KOPT-K1 (cell line): ENCODE measurements around the gene KDM6A.
A peak's percentile ranks its signal among the peaks of the same experiment; 100 is the strongest.
"Not testable (repeated sequence)": the region's sequence is repeated elsewhere in the genome, so short reads cannot be mapped to it uniquely, and the experiment has no call there.

ENCODE experiments used
- H3K27ac ChIP-seq: fragments of 200-600 bp; sonication (generic); 2 replicates; pipeline ENCODE4 v1.5.1; 2016; ENCODE audit warnings: antibody characterized with exemption, mild to moderate bottlenecking, low read depth, low read length; ENCODE audit not compliant: poor library complexity, severe bottlenecking
- H3K36me3 ChIP-seq: fragments of 200-600 bp; sonication (generic); 2 replicates; pipeline ENCODE4 v1.5.1; 2017; ENCODE audit warnings: antibody characterized with exemption, mild to moderate bottlenecking, low read length, moderate library complexity; ENCODE audit not compliant: insufficient read depth
- H3K9me3 ChIP-seq: fragments of 200-600 bp; sonication (generic); 2 replicates; pipeline ENCODE4 v1.5.1; 2017; ENCODE audit warnings: antibody characterized with exemption, low read length, mild to moderate bottlenecking; ENCODE audit not compliant: insufficient read depth, poor library complexity, severe bottlenecking

Gene KDM6A

DNA sequence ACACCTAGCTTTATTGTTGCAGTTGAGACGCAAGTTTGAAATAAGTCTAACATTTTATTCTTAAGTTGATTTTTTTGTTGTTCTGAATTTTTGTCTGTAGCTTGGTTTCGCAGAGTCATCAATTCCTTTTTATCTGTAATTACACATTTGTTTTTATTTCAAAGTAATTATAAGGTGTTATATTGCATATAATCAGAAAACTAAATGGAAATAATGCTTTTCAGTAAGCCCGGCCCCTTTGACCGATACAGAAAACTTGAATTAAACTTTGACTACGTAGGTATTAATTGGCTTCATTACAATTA lies 2.1 kb downstream of the KDM6A start:
- peak overlapping the region; percentile 87 for H3K27ac ChIP-seq
- no peaks in the 10 kb centered on the region for H3K9me3 ChIP-seq
- peaks cover 5% of the 10 kb centered on the region; the same call in 1 of the 2 replicates for H3K36me3 ChIP-seq

DNA sequence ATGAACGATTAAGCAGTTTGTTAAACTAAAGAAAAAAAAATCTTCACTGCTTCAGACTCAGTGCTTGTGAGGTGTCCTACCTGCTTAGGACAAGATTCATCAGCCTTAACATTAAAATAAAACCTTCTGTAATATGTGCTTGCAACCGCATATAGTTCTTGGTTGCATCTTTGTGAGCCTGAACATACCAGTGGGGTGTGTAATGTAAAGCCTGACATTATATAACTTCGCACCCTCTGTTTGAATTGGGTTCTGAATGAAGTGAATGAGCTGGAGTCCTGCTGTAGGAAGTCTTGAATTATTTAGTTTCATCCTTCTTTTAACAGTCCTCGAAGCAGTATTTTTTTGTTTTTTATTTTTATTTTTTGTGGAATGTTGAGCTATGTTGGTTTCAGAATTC lies 3.1 kb downstream of the KDM6A start:
- Histone ChIP-seq H3K27ac (no peak overlapping the region), H3K36me3 (peaks cover 5% of the 10 kb centered on the region; the same call in 1 of the 2 replicates), H3K9me3 (no peaks in the 10 kb centered on the region)

DNA sequence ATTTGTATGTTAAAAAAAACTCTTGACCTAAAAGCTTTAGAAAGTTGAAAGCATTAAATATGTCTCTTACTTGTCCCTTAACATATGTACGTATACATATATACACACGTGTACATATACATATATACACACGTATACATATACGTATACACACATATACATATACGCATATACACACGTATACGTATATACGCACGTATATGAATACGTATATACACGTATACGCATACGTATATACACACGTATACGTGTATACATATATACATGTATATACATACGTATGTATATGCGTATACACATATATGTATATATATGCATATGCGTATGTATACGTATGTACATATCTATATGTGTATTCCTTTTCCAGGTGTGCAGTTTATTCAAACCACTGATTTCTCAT lies 3.8 kb downstream of the KDM6A start:
- Histone ChIP-seq H3K27ac (no peak overlapping the region), H3K36me3 (peaks cover 5% of the 10 kb centered on the region; the same call in 1 of the 2 replicates), H3K9me3 (no peaks in the 10 kb centered on the region)

DNA sequence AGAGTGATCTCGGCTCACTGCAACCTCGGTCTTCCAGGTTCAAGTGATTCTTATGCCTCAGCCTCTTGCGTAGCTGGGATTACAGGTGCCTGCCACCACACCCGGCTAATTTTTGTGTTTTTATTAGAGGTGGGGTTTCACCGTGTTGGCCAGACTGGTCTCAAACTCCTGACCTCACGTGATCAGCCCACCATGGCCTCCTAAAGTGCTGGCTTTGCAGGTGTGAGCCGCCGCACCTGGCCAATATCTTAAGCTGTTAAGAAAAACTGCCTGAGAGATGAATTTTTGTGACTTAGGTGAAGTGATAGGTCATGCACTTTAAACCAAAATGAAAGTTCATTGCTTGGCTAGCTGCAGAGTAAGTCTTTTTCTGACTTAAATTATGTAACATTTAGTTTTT lies 5.8 kb downstream of the KDM6A start:
- Histone ChIP-seq H3K36me3 (peaks cover 5% of the 10 kb centered on the region; the same call in 1 of the 2 replicates), H3K27ac (no peak overlapping the region), H3K9me3 (no peaks in the 10 kb centered on the region)

DNA sequence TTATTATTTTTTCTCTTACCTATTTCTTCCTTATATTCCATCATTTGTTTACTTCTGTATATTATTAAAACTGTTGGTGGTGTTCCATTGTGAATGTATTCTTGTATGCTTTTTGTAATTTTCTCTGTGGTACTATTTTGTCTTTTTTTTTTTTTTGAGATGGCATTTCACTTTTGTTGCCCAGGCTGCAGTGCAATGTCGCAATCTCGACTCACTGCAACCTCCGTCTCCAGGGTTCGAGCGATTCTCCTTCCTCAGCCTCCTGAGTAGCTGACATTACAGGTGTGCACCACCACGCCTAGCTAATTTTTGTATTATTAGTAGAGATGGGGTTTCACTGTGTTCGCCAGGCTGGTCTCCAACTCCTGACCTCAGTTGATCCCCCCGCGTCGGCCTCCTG lies 8.6 kb downstream of the KDM6A start:
- Histone ChIP-seq H3K9me3 (no peaks in the 10 kb centered on the region), H3K27ac (no peak overlapping the region), H3K36me3 (peaks cover 5% of the 10 kb centered on the region; the same call in 1 of the 2 replicates)

DNA sequence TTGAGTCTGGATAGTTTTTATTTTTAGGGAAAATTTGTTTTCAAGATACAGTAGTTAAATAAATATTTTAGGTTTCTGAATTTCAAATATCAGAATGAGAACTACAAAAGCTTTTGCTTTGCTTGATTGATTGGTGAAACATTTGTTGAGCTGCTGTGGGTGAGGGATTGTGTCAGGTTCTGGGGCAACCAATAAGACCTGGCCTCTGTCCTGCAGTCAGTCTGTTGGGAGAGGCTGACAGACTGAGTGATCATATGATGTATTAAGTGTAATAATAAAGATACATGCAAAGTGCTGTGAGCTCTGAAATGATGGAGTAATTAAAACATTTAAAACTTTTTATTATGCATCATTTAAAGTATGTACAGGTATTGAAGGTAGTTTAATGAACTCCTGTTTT lies 9.6 kb downstream of the KDM6A start:
- Histone ChIP-seq H3K36me3 (no peaks in the 10 kb centered on the region), H3K9me3 (no peaks in the 10 kb centered on the region), H3K27ac (no peak overlapping the region)

DNA sequence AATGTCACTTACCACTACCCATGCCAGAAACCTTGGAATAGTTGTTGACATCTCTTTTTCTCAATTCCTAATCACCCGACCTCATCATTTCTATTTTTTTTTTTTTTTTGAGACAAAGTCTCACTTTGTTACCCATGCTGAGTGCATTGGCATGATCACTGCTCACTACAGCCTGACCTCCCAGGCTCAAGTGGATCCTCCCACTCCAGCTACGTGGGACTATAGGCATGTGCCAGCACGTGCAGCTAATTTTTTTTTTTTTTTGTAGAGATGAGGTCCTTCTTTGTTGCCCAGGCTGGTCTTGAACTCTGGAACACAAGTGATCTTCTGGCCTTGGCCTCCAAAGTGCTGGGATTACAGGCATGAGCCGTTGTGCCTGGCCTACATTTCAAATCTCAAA lies 12.0 kb downstream of the KDM6A start:
- no peak overlapping the region for H3K27ac ChIP-seq
- no peaks in the 10 kb centered on the region for H3K9me3 ChIP-seq
- H3K36me3 ChIP-seq, result no peaks in the 10 kb centered on the region

DNA sequence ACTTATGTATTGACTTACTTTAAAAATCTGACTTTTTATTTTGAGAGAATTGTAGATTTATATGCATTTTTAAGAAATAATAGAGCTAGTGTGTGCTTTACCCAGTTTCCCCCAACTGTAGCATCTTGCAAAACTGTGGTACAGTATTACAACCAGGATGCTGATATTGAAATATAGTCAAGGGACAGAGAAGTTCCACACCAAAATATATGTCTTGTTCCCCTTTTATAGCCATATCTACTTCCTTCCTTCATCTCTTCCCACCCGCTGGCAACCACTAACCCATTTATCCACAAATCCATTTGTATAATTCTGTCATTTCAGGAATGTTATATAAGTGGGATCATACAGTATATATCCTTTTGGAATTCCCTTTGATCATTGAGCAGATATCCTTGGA lies 16.8 kb downstream of the KDM6A start:
- peaks cover 6% of the 10 kb centered on the region for H3K9me3 ChIP-seq
- H3K36me3 ChIP-seq, result no peaks in the 10 kb centered on the region
- no peak overlapping the region for H3K27ac ChIP-seq

DNA sequence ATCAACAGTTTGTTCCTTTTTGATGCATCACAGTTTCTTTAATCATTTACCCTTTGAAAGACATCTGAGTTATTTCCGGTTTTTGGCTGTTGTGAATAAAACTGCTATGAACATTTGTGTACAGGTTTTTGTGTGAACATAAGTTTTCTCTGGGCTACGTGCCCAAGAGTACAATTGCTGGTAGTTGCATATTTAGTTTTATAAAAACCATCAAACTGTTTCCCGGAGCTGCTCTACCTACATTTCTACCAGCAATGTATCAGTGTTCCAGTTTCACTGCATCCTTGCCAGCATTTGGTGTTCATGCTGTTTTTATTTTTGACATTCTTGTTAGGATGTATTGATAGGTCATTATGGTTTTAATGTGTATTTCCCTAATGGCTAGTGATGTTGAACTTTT lies 17.3 kb downstream of the KDM6A start:
- Histone ChIP-seq H3K27ac (no peak overlapping the region), H3K9me3 (peaks cover 9% of the 10 kb centered on the region), H3K36me3 (no peaks in the 10 kb centered on the region)

DNA sequence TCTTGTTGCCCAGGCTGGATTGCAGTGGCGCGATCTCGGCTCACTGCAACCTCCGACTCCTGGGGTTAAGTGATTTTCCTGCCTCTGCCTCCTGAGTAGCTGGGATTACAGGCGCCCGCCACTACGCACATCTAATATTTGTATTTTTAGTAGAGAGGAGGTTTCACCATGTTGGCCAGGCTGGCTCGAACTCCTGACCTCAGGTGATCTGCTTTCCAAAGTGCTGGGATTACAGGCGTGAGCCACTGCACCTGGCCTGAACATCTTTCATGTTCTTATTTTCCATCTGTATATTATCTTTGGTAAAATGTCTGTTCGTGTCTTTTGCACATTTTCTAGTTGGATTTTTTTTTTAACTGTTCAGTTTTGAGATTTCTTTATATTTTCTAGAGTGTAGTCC lies 17.7 kb downstream of the KDM6A start:
- not testable (repeated sequence) for H3K27ac ChIP-seq, H3K36me3 ChIP-seq
- peaks cover 13% of the 10 kb centered on the region for H3K9me3 ChIP-seq

DNA sequence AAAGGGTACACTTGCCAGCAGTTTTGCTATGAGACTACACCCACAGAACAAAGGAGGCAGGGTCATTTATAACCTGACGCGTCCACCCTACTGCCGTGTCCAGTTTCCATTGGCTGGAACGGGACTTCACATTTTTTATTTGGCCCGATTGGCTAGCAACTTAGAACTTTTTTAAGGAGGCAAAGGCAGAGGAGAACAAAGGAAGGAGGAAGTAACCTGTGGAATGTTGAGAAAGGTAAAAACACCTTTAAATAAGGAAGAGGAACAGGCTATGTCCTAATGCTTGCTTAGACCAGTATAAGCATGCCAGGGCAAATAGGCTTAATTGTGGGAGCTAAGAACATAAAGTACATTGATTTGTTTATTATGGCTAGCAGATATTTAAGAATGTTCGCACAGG lies 18.7 kb downstream of the KDM6A start:
- Histone ChIP-seq H3K9me3 (peaks cover 23% of the 10 kb centered on the region), H3K27ac (no peak overlapping the region), H3K36me3 (no peaks in the 10 kb centered on the region)

DNA sequence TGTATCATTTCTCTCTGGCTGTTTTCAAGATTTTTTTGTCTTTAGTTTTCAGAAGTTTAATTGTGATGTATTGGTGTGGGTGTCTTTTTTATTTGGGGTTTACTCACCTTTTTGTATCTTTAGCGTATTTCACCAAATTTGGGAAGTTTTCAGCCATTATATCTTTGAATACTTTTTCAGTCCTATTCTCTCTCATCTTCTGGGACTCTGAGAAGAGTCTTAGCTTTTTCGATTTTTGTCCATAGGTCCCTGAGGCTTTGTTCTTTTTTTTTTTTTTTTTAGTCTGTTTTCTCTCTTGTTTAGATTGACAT lies 23.8 kb downstream of the KDM6A start:
- Histone ChIP-seq H3K27ac (no peak overlapping the region), H3K36me3 (no peaks in the 10 kb centered on the region), H3K9me3 (peaks cover 20% of the 10 kb centered on the region)

DNA sequence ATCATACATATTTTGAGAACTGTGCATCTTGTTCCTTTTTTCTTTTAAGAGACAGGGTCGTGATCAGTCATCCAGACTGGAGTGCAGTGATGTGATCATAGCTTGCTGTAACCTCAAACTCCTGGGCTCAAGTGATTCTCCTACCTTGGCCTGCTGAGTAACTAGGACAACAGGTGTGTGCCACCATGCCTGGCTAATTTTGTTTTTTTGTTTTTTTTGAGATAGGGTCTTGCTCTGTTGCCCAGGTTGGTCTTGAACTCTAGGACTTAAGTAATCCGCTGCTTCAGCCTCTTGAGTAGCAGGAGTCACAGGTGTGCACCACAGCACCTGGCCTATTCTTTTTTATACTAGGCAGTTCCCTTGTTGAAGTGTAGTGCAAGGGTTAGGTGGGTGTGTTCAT lies 24.6 kb downstream of the KDM6A start:
- Histone ChIP-seq H3K27ac (no peak overlapping the region), H3K36me3 (no peaks in the 10 kb centered on the region), H3K9me3 (peaks cover 18% of the 10 kb centered on the region)

DNA sequence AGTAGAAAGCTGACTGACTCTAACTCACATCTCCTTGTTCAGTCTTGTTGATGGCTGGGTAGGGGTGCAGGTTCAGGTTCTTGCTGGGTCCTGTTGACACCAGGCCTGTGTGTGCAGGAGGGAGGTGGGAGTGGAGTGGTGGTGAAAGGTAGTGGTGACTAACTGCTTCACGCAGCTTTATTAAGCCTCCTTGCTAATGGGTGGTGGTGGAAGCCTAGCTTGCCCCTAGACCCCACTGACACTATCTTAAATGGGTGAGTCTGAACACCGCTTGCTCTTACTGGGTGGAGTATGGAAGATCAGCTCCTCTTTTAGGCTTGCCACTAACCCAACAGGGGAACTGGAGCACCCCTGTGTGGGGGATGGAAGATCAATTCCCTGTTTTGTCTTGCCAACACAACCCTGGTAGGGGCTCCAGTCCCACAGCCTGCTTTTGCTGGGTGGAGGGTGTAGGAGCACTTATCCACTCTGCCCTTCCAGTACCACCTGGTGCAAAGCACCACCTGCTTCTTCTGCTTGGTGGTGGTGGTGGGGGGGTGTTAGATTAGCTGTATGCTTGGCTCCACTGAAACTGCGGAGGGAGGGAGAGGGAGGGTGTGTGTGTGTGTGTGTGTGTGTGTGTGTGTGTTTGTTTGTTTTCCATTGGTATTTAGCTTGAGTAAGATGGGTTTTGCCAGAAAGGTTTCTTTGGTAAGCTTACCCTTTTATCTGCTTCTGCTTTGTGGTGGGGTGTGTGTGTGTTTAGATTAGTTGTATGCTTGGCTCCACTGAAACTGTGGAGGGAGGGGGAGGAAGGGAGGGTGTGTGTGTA lies 25.6 kb downstream of the KDM6A start:
- H3K27ac ChIP-seq, result peak overlapping the region; percentile 17
- H3K36me3 ChIP-seq, result no peaks in the 10 kb centered on the region
- H3K9me3 ChIP-seq, result peaks cover 18% of the 10 kb centered on the region

DNA sequence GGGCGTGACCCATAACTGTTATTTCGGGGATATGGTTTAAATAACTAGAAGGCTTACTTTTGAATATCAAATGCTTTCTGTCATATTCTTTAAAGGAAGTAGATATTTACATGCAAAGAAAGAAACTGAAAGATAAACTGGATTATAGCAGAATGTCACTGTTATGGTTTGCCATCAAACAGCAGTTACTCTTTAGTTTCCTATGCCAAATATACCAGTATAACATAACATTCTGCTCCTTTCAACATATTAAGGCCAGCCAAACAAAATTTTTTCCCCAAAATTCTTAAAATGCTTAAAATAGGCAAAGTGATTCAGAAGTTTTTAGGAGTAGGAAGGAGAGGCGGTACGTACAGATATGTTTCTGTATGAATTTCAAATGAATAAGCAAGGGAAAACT lies 27.0 kb downstream of the KDM6A start:
- Histone ChIP-seq H3K27ac (peak overlapping the region; percentile 31), H3K36me3 (no peaks in the 10 kb centered on the region)

DNA sequence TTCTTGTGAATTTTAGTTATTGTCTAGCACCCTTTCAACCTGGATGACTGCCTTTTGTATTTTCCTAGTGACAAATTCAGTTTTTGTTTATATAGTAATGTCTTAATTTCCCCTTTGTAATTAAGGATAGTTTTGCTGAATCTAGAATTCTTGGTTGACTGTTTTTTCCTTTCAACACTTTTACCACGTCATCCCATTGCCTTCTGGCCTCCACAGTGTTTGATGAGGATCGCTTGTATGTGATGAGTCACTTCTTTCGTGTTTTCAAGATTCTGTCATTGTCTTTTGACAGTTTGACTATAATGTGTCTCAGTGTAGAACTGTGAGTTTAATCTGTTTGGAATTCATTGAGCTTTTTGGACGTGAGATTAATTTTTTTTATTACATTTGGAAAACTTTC lies 30.1 kb downstream of the KDM6A start:
- H3K36me3 ChIP-seq, result no peaks in the 10 kb centered on the region
- H3K27ac ChIP-seq, result no peak overlapping the region
- no peaks in the 10 kb centered on the region for H3K9me3 ChIP-seq

More for the DNA sequence above, 27.0 kb downstream of the KDM6A start:
- peaks cover 18% of the 10 kb centered on the region for H3K9me3 ChIP-seq
